Adipocyte (in vitro differentiated cells): Measurements from ENCODE around the gene CYFIP1.

Source experiments
- DNase-seq: peaks from one replicate; pipeline ENCODE4 v3.0.0-alpha.2; 2015; ENCODE audit warnings: low read depth
- H3K27me3 ChIP-seq: replicated peaks from 2 replicates; pipeline ENCODE4 v1.7.0; 2013; ENCODE audit warnings: mild to moderate bottlenecking, low read length, moderate library complexity; ENCODE audit not compliant: control insufficient read depth, insufficient read depth
- H3K36me3 ChIP-seq: 2 replicates; pipeline ENCODE4 v1.7.0; 2013; ENCODE audit warnings: low read length, mild to moderate bottlenecking, moderate library complexity; ENCODE audit not compliant: control insufficient read depth, insufficient read depth, severe bottlenecking
- H3K4me1 ChIP-seq: 2 replicates; pipeline ENCODE4 v1.7.0; 2013; ENCODE audit warnings: mild to moderate bottlenecking, low read length, moderate library complexity; ENCODE audit not compliant: control insufficient read depth, insufficient read depth
- H3K4me3 ChIP-seq: 2 replicates; pipeline ENCODE4 v1.7.0; 2013; ENCODE audit warnings: mild to moderate bottlenecking, low read length, moderate library complexity
- H3K9ac ChIP-seq: 2 replicates; pipeline ENCODE4 v1.7.0; 2013; ENCODE audit warnings: mild to moderate bottlenecking, low read length, moderate library complexity
- H3K9me3 ChIP-seq: 2 replicates; pipeline ENCODE4 v1.7.0; 2013; ENCODE audit warnings: mild to moderate bottlenecking, low read length, moderate library complexity; ENCODE audit not compliant: control insufficient read depth

The CYFIP1 gene

GRCh38 chr15:22956257-22956977 is 23.8 kb downstream of the CYFIP1 start:
- no peak overlapping the region for H3K9ac ChIP-seq
- no peaks in the 10 kb centered on the region for H3K27me3 ChIP-seq
- no peaks in the 10 kb centered on the region for H3K9me3 ChIP-seq
- peaks cover 23% of the 10 kb centered on the region for H3K4me1 ChIP-seq
- H3K4me3 ChIP-seq, result no peak overlapping the region
- H3K36me3 ChIP-seq, result no peaks in the 10 kb centered on the region
- no peak for DNase-seq

GRCh38 chr15:22955544-22956119 is 24.5 kb downstream of the CYFIP1 start:
- Histone ChIP-seq H3K4me1 (peaks cover 18% of the 10 kb centered on the region), H3K27me3 (no peaks in the 10 kb centered on the region)

GRCh38 chr15:22954798-22955543 is 25.2 kb downstream of the CYFIP1 start:
- Histone ChIP-seq H3K9me3 (no peaks in the 10 kb centered on the region), H3K4me3 (no peak overlapping the region), H3K4me1 (peaks cover 19% of the 10 kb centered on the region), H3K36me3 (no peaks in the 10 kb centered on the region), H3K9ac (no peak overlapping the region), H3K27me3 (no peaks in the 10 kb centered on the region)
- DNase-seq, result no peak

More at GRCh38 chr15:22955544-22956119, 24.5 kb downstream of the CYFIP1 start:
- Histone ChIP-seq H3K9me3 (no peaks in the 10 kb centered on the region), H3K36me3 (no peaks in the 10 kb centered on the region), H3K4me3 (no peak overlapping the region), H3K9ac (no peak overlapping the region)
- no peak for DNase-seq

- Histone ChIP-seq H3K27me3 (no peaks in the 10 kb centered on the region), H3K9me3 (no peaks in the 10 kb centered on the region), H3K9ac (no peak overlapping the region), H3K36me3 (no peaks in the 10 kb centered on the region), H3K4me3 (no peak overlapping the region), H3K4me1 (peaks cover 25% of the 10 kb centered on the region)
- no peak for DNase-seq
These were observed 25.8 kb downstream of the CYFIP1 start for GRCh38 chr15:22954326-22954725.

GRCh38 chr15:22952796-22953579 is 27.2 kb downstream of the CYFIP1 start:
- Histone ChIP-seq H3K9me3 (no peaks in the 10 kb centered on the region), H3K9ac (no peak overlapping the region), H3K4me1 (peaks cover 38% of the 10 kb centered on the region), H3K27me3 (no peaks in the 10 kb centered on the region), H3K4me3 (no peak overlapping the region), H3K36me3 (no peaks in the 10 kb centered on the region)
- DNase-seq, result no peak

- Histone ChIP-seq H3K9me3 (no peaks in the 10 kb centered on the region), H3K9ac (no peak overlapping the region), H3K4me3 (no peak overlapping the region), H3K4me1 (peaks cover 42% of the 10 kb centered on the region), H3K36me3 (peaks cover 3% of the 10 kb centered on the region), H3K27me3 (no peaks in the 10 kb centered on the region)
- no peak for DNase-seq
These were observed 28.5 kb downstream of the CYFIP1 start for GRCh38 chr15:22951381-22952280.

- peaks cover 3% of the 10 kb centered on the region for H3K36me3 ChIP-seq
- no peak for DNase-seq
- no peaks in the 10 kb centered on the region for H3K27me3 ChIP-seq
- H3K9ac ChIP-seq, result no peak overlapping the region
- no peak overlapping the region for H3K4me3 ChIP-seq
- peaks cover 42% of the 10 kb centered on the region for H3K4me1 ChIP-seq
- H3K9me3 ChIP-seq, result no peaks in the 10 kb centered on the region
These were observed 29.2 kb downstream of the CYFIP1 start for GRCh38 chr15:22951031-22951380.

- DNase-seq, result no peak
- Histone ChIP-seq H3K36me3 (peaks cover 3% of the 10 kb centered on the region), H3K9me3 (no peaks in the 10 kb centered on the region), H3K4me3 (peak overlapping the region; percentile 19), H3K27me3 (no peaks in the 10 kb centered on the region), H3K4me1 (peaks cover 39% of the 10 kb centered on the region), H3K9ac (peak overlapping the region; percentile 29)
These were observed 29.7 kb downstream of the CYFIP1 start for GRCh38 chr15:22950256-22950990.

GRCh38 chr15:22949074-22949547 is 31.1 kb downstream of the CYFIP1 start:
- no peaks in the 10 kb centered on the region for H3K9me3 ChIP-seq
- H3K9ac ChIP-seq, result peak overlapping the region; percentile 75
- H3K4me1 ChIP-seq, result peaks cover 31% of the 10 kb centered on the region
- peaks cover 14% of the 10 kb centered on the region for H3K36me3 ChIP-seq
- no peaks in the 10 kb centered on the region for H3K27me3 ChIP-seq
- DNase-seq, result peak; percentile 58
- peak overlapping the region; percentile 66 for H3K4me3 ChIP-seq

- Histone ChIP-seq H3K27me3 (no peaks in the 10 kb centered on the region), H3K4me3 (no peak overlapping the region), H3K9me3 (no peaks in the 10 kb centered on the region), H3K9ac (peak overlapping the region; percentile 75), H3K4me1 (peaks cover 29% of the 10 kb centered on the region), H3K36me3 (peaks cover 23% of the 10 kb centered on the region)
- no peak for DNase-seq
These were observed 32.1 kb downstream of the CYFIP1 start for GRCh38 chr15:22948056-22948455.
